Natural killer cell treated with Interleukin-12 subunit alpha and Interleukin-12 subunit beta and Interleukin-15 and Interleukin-18, amount 100 ng/mL, for 72 hours (primary cell): Measurements from ENCODE around the gene SYPL1. TPM values are rescaled to one million over a fixed set of nuclear protein-coding genes. Genes with fewer than 3 reads are reported as not detected.

Experiments used
- ATAC-seq, 2 donors: fragments of 150-1000 bp; cut with Tn5 transposase in 1 of 2; sonication (Bioruptor Pico), chemical (Tn5 transposase) in 1 of 2; 2 replicates each; pipeline ENCODE4 v1.10.0; 2021
- DNase-seq: peaks from one replicate; pipeline ENCODE4 v3.0.0; 2022; ENCODE audit warnings: low spot score
- H3K27ac Mint-ChIP-seq, 2 donors: 1 replicate in 1 of 2; 2 replicates in 1 of 2; pipeline ENCODE4 v1.8.0; 2022; ENCODE audit warnings: mixed read lengths in 2 of 2, mild to moderate bottlenecking in 1 of 2, moderate library complexity in 1 of 2
- H3K27me3 Mint-ChIP-seq, 2 donors: 1 replicate in 1 of 2; 2 replicates in 1 of 2; pipeline ENCODE4 v1.8.0; 2022; ENCODE audit warnings: mixed read lengths in 2 of 2
- H3K36me3 Mint-ChIP-seq: one replicate; pipeline ENCODE4 v1.8.0; 2022; ENCODE audit warnings: mixed read lengths
- H3K4me1 Mint-ChIP-seq, 2 donors: 1 replicate in 1 of 2; 2 replicates in 1 of 2; pipeline ENCODE4 v1.8.0; 2022; ENCODE audit warnings: low read depth in 2 of 2, mixed read lengths in 2 of 2, mild to moderate bottlenecking in 1 of 2
- H3K4me3 Mint-ChIP-seq: one replicate; pipeline ENCODE4 v1.8.0; 2022; ENCODE audit warnings: mixed read lengths
- H3K9me3 Mint-ChIP-seq: 2 replicates; pipeline ENCODE4 v1.8.0; 2022; ENCODE audit warnings: mixed read lengths
- total RNA-seq, 2 donors: library from RNA; stranded (reverse); gene quantifications; one replicate each; pipeline ENCODE4 v1.2.3, GENCODE V29; 2022

The SYPL1 gene
- total RNA-seq, 2 donors from 2014 or later = 11.7 to 19.8 TPM

DNA sequence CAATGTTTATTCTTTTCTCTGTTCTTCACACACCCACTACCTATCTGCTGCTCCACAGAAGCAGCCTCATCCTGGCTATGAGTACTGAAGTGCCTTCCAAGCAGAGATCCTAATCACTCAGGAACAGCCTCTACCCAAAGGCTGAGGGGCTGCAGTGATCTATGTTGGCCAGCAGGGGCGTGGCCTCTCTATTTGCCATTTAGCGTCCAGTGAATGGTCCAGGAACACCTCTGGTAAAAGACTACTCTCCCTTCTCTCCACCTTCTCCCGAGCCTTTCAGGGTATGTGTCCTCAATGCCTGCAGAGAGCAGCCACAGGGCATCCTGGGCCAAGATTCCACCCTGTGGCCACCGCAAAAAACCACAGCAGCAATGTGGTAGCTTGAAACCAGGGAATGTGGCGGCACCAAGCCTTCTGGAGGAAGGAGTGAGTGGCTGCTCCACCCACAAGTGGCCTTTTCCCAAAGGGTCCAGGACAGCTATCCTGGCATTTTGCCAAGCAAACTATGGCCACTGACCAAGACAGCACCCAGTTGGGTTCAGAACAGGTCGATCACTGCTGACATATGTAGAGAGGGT is 70.9 kb downstream of the SYPL1 start:
- no peak for DNase-seq
- Mint-ChIP-seq H3K27ac (no peak overlapping the region), H3K9me3 (no peaks in the 10 kb centered on the region), H3K36me3 (no peaks in the 10 kb centered on the region), H3K4me1 (peaks cover 5 to 9% of the 10 kb centered on the region in 2 donors), H3K27me3 (peaks cover 28 to 29% of the 10 kb centered on the region in 2 donors), H3K4me3 (no peak overlapping the region)
- ATAC-seq = peak; percentile 54 to 56

Other genes starting within 250 kb of the SYPL1 start
- gene ATXN7L1, start 235.7 kb downstream of the SYPL1 start, total RNA-seq = 1 to 10 TPM; 3.6 to 5.4 TPM
- not detected for gene CDHR3, start 149.0 kb downstream of the SYPL1 start, total RNA-seq
- gene NAMPT, start 172.7 kb upstream of the SYPL1 start, total RNA-seq = 100 to 1,000 TPM; 283 to 446 TPM